Activated CD4-positive, alpha-beta T cell treated with anti-CD3 and anti-CD28 coated beads for 1 hour (primary cell): ENCODE results near the gene OLFML2A.
"Not testable (repeated sequence)": the region's sequence is repeated elsewhere in the genome, so short reads cannot be mapped to it uniquely, and the experiment has no call there.

Experiments used
- DNase-seq: peaks from one replicate; pipeline ENCODE4 v3.0.0-alpha.2; 2020

The OLFML2A gene

GRCh38 chr9:124761710-124762109, 15.2 kb upstream of the OLFML2A start:
- no peak for DNase-seq

GRCh38 chr9:124762633-124763032, 14.3 kb upstream of the OLFML2A start:
- no peak for DNase-seq

- no peak for DNase-seq
Observed at GRCh38 chr9:124764774-124765438, 12.0 kb upstream of the OLFML2A start.

- DNase-seq: no peak
Observed at GRCh38 chr9:124765439-124765835, 11.5 kb upstream of the OLFML2A start.

GRCh38 chr9:124766326-124766725, 10.6 kb upstream of the OLFML2A start:
- no peak for DNase-seq

GRCh38 chr9:124766815-124767554, 9.9 kb upstream of the OLFML2A start:
- DNase-seq: no peak

- DNase-seq: no peak
Observed at GRCh38 chr9:124767821-124768220, 9.1 kb upstream of the OLFML2A start.

GRCh38 chr9:124768334-124768733, 8.6 kb upstream of the OLFML2A start:
- DNase-seq: no peak

- DNase-seq: no peak
Observed at GRCh38 chr9:124768750-124769548, 8.0 kb upstream of the OLFML2A start.

- no peak for DNase-seq
Observed at GRCh38 chr9:124769549-124770358, 7.2 kb upstream of the OLFML2A start.

- no peak for DNase-seq
Observed at GRCh38 chr9:124770359-124771020, 6.4 kb upstream of the OLFML2A start.

- peak; percentile 86 for DNase-seq
Observed at GRCh38 chr9:124771021-124771866, 5.7 kb upstream of the OLFML2A start, which contains the start of gene NR6A1. TSS of gene NR6A1 (minus strand) at chr9:124771311.

GRCh38 chr9:124771867-124772679, 4.9 kb upstream of the OLFML2A start:
- DNase-seq: no peak

GRCh38 chr9:124772877-124773276, 4.1 kb upstream of the OLFML2A start:
- DNase-seq: not testable (repeated sequence)

GRCh38 chr9:124773473-124774128, 3.3 kb upstream of the OLFML2A start:
- no peak for DNase-seq

GRCh38 chr9:124774129-124774978, 2.6 kb upstream of the OLFML2A start:
- peak; percentile 66 for DNase-seq

- no peak for DNase-seq
Observed at GRCh38 chr9:124776618-124776953, 347 bp upstream of the OLFML2A start.

GRCh38 chr9:124778575-124779367, 1.8 kb downstream of the OLFML2A start:
- DNase-seq: no peak
